ENCODE results near the gene GINS3.

GINS3 gene

DNA sequence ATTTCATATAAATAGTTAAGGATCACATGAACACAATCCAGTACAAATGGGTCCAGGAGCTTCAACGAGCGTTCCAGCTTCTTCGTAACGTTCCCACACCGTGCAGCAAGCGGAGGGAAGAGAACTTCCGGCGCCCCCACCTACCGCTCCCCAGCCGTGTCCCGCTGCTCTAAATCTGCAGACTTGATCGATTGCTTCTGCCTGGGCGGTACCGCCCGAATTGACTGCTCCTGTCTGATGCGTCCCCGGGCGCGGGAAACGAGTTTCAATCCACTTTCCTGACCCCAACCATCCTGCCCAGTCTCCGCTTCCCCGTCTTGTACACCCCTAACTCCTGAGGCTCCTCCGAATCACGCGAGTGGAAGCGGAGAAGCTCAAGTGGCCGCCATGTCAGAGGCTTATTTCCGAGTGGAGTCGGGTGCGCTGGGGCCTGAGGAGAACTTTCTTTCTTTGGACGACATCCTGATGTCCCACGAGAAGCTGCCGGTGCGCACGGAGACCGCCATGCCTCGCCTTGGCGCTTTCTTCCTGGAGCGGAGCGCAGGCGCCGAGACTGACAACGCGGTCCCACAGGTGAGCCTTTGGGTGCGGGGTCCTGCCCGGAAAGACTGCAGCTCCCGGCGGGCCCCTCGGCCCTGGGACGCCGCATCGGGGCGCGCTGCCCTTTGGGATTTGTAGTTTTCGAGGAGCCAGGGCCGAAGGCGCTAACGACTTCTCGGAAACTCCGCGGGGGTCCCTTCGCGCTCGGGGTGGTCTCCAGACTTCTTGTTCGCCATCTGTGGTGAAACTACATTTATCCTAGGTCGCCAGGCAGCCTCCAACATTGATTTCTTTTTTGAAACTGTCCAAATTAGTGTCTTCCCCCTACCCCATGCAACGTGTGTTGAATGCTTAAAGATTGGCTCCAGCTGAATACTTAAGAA is at the start of gene GINS3:
TSS of gene GINS3 (plus strand) at position 257 of the 923 bp plus-strand sequence. CDS start at position 388, 131 bp downstream.
- DNase-seq, result peak; percentile 84

DNA sequence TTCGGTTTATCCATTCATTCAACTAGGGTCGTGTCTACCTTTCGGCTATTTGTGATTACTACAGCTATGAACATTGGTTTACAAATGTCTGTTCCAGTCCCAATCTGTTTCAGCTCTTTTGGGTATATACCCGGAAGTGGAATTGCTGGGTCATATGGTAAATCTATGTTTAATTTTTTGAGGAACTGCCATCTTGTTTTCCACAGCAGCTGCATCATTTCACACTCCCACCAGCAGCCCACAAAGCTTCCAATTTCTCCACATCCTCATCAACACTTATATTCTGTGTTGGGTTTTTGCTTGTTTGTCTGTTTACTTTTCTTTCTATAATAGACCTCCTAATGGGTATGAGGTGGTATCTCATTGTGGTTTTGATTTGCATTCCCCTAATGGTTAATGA is 48.7 kb upstream of the GINS3 start:
- no peak for DNase-seq

DNA sequence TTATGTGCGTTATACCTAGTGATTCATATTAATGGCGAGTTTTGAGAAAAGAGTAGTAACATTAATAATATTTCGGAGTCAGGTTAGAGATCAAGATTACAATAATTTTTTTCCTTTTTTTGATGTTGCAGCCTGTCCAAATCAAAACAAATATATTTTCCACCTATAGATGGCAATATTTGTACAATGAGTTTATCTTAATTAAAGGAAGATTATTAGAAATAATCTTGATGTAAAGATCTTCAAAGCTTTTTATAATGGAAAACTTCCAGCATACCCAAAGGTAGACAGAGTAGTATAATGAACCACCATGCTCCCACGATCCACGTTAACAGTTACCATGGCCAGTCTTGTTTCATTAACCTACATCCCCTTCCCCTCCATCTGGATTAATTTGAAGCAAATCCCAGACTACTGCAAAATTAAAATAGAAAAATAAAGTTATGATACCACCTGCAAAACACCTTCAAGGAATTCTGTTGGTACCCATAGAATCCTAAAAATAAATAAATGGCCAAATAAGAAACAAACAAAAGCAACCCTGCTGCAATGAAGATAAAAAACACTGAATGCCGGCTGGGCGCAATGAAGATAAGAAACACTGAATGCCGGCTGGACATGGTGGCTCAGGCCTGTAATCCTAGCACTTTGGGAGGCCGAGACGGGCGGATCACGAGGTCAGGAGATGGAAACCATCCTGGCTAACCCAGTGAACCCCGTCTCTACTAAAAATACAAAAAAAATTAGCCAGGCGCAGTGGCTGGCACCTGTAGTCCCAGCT is 46.5 kb upstream of the GINS3 start:
- DNase-seq, result no peak

- DNase-seq, result no peak
Measured at GRCh38 chr16:58346831-58347371, 45.4 kb upstream of the GINS3 start.

GRCh38 chr16:58348986-58349385 is 43.3 kb upstream of the GINS3 start:
- DNase-seq, result no peak

DNA sequence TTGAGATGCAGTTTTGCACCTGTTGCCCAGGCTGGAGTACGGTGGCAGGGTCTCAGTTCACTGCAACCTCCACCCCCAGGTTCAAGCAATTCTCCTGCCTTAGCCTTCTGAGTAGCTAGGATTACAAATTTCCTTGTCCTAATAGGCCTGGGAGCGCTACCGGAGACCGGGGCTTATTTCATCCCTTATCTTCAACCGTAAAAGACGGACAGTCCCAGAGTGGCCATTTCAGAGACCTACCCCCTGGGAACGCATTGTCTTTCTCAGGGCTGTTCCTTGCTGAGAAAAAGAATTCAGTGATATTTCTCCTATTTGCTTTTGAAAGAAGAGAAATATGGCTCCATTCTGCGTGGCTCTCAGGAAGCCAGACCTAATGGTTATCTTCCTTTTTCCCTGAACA is 39.6 kb upstream of the GINS3 start:
- DNase-seq, result no peak

DNA sequence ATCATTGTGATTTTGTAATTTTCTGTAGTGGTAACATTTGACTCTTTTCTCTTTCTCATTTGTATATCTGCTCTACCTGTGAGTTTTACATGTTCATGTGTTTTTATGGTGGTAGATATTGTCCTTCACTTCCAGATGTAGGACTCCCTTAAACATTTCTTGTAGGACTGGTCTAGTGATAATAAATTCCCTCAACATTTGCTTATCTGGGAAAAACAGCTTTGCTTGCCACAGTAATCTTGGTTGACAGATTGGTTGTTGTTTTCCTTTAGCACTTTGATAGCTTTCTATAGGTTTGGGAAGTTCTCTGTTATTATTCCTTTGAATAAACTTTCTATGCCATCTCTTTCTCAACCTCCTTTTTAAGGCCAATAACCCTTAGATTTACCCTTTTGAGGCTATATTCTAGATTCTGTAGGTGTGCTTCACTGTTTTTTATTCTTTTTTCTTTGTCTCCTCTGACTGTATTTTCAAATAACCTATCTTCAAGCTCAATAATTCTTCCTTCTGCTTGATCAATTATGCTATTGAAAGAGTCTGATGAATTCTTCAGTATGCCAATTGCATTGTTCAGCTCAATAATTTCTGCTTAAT is 32.1 kb upstream of the GINS3 start:
- no peak for DNase-seq

DNA sequence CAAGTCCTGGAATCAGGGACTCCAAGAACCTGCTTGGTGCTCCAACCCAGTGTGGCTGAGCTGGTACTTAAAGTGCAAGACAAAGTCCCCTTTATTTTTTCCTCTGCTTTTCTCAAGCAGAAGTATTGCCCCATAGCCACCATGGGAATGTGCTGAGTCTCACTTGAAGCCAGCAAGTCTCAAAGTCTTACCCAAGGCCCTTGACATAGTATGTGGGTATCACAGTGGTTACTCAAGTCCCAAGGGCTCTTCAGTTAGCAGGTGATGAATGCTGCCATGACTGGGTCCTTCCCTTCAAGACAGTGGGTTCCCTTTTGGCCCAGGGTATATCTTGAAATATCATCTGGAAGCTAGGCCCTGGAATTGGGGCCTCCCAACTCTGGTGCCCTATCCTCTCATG is 30.5 kb upstream of the GINS3 start:
- no peak for DNase-seq

DNA sequence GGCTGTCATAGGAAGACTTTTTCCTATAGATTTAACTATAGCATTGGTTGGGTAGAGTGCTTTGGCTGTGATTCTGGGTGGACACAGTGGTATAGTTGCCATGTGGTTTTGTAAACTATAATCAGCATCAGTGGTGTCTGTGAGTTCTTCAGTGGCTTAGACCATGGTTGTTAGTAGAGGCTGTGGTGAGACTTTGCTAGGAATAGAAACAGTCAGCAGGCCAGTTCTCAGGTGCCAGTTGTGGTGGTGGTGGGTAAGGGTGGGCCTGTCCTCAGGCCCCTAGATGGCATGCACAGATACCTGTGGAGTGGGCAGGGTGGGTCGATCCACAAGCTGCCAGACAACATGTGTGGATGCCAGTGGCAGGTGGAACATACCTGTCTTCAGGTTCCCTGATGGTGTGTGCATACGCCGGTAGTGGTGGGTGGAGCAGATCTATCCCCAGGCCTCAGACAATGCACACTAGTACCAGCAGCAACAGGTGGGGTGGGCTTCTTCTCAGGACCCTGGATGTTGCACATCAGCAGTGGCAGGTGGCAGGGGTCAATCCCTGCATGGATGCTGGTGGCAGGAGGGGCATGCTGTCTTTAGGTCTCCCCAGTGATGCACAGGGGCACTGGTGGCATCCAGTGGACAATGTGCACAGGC is 28.4 kb upstream of the GINS3 start:
- no peak for DNase-seq

DNA sequence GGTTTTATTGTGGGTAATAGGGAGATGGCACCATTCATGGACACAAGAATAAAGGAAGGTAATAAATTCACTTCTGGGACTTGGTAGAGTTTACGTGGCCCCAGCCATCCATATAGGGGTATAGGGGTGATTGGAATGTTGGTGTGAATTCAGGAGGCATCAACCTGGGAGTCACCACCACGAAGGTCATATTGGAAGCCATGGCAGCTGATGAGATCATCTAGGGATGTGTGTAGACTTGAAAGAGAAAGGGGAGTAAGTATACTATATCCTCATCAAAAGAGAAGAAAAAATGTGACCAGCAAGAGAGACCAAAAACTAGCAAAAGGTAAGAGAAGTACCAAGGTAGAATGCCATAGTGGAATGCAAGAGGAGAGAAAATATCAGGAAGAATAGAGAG is 26.6 kb upstream of the GINS3 start:
- no peak for DNase-seq

GRCh38 chr16:58366247-58367031 is 25.8 kb upstream of the GINS3 start:
- DNase-seq, result no peak

DNA sequence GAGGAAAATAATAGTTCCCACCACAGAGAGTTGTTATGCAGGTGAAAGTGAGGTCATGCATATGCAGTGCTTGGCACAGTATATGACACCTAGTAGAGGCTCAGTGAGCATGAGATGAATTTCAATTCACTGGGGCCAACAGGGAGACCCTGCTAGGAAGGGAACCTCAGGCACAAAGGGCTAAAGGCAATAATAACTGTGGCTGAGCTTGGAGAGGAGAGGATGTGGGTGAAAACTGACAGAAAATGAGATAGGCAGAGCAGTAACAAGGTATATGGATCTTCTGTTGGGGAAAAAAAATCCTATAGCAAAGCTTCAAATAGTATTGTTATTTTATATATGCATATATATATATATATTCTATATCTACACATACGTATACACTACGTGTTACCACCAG is 25.0 kb upstream of the GINS3 start:
- no peak for DNase-seq

DNA sequence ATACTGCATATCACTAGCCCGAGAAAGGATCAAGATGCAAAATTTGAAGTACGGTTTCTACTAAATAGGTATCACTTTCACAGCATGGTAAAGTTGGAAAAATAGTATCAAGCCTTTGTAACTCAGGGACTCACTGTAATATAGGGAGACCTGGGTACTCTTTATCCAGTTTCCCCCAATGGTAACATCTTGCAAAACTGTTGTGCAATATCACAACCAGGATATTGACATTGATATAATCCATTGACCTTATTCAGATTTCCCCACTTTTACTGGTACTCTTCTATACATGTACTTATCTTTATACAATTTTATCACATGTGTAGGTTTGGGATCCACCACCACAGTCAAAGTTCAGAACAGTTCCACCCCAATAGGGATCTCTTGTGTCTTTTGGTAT is 20.4 kb upstream of the GINS3 start:
- no peak for DNase-seq

DNA sequence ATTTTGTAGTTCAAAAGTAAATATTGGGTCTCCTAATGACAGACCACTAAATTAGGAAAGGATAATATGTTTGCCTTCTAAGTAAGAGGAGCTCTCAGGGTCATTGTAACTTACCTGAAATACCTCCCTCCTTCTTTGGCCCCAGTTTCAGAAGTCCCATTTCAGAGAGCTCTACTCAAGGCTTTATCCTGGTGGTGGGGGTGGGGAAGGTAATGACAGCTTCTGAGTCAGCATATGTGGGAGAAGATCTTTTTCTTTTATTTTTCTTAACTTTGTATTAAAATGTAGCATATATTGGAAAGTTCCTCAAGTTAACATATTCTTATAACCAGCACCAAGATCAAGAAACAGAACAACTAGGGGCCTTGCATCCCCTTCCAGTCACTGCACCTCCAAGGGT is 16.9 kb upstream of the GINS3 start:
- DNase-seq, result no peak

DNA sequence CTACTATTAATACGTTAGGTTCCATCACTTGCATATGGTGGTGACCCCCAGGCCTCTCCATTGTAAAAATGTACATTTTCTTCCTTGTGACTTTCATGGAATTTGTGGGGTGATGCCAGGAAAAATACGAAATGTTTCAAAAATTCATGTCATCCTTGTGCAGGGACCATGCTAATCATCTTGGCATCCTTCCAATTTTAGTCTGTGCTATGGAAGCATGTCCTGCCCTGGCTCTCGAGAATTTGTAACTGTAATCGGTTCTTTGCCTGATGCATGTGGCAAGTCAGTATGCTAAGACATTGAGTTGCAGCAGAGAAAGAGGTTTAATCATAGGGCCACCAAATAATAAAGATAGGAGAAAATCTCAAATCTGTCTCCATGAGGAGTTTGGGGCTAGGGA is 14.3 kb upstream of the GINS3 start:
- DNase-seq, result no peak

GRCh38 chr16:58378401-58378800 is 13.9 kb upstream of the GINS3 start:
- DNase-seq, result no peak

DNA sequence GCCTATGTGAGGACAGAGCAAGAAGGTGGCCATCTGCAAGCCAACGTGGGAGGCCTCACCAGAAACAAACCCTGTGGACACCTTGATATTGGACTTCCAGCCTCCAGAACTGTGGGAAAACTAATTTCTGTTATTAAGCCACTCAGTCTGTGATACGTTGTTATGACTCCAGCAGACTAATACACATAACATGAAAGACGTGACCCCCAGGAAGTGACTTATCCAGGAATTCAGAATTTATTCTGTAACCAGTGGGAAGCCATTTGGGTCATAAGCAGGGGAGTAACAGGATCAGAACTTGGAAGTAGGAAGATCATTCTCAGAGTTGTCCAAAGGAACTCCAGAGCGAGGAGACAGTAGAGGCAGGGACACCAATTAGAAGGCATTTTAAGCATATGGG is 12.5 kb upstream of the GINS3 start:
- DNase-seq, result no peak

GRCh38 chr16:58381661-58382060 is 10.6 kb upstream of the GINS3 start:
- DNase-seq, result no peak

DNA sequence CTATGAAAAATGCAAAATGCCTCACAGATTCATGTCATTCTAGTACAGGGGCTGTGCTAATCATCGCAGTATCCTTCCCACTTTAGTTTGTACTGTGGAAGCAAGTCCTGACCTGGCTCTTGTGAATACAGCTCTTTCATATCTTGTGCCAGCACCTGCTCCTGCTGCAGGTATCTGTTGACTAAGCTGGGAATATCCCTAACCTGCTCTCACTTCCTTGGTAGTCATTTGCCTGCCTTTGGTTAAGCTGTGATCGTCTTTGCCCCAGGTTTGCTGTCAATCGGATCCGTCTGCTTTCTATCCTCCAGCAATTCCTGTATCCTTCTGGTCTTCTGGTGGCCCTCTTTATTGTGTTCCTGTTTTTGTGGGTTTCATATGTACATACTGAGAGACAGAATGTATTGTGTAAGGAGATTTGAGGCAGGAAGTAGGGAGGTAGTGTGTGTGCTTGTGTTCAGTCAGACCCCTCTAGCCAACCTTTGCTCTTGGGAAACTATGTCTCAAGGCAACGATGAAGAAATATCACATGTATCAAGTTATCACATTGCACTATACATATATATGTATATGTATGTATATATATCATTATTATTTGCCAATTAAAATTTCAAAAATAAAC is 7.7 kb upstream of the GINS3 start:
- no peak for DNase-seq

GRCh38 chr16:58385218-58385773 is 7.0 kb upstream of the GINS3 start:
- DNase-seq, result no peak

DNA sequence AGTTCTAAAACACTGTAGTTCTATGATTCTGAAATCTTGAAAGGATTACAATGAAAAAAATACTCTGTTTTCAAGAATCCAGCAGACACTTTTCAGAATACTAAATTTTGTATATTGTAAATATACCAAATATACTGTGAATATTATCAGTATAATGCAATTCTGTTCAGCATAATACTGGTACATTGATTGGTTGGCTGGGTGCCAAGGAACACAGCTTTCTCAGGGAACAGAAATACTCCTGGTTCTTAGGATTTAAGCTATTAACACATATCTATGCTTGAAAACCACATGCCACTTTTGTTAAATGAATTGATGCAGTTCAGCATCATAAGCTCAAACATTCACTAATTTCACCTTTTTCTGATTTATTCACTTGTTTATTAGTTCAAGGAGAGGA is 2.5 kb upstream of the GINS3 start:
- no peak for DNase-seq
